GM18508 (cell line): ENCODE measurements around the gene ITGB8.
A peak's percentile ranks its signal among the peaks of the same experiment; 100 is the strongest.

ENCODE experiments used
- ATAC-seq: cut with Tn5 transposase; IDR thresholded peaks from one replicate; pipeline ENCODE4 v1.9.1; 2021; ENCODE audit warnings: moderate number of reproducible peaks; ENCODE audit not compliant: insufficient read depth, unreplicated experiment

Gene ITGB8

GRCh38 chr7:20364571-20365196 lies 34.0 kb downstream of the ITGB8 start:
- ATAC-seq: no peak

- no peak for ATAC-seq
These were observed 34.8 kb downstream of the ITGB8 start for GRCh38 chr7:20365486-20365885.

- no peak for ATAC-seq
These were observed 43.7 kb downstream of the ITGB8 start for GRCh38 chr7:20374399-20374798.

GRCh38 chr7:20376796-20377195 lies 46.1 kb downstream of the ITGB8 start:
- ATAC-seq: no peak

- no peak for ATAC-seq
These were observed 50.8 kb downstream of the ITGB8 start for GRCh38 chr7:20381406-20382034.

- ATAC-seq: no peak
These were observed 52.7 kb downstream of the ITGB8 start for GRCh38 chr7:20383351-20383750.

GRCh38 chr7:20385126-20385525 lies 54.4 kb downstream of the ITGB8 start:
- no peak for ATAC-seq

GRCh38 chr7:20388084-20388483 lies 57.4 kb downstream of the ITGB8 start:
- ATAC-seq: no peak

- ATAC-seq: peak; percentile 63
These were observed 58.5 kb downstream of the ITGB8 start for GRCh38 chr7:20389192-20389591.

GRCh38 chr7:20393021-20393610 lies 62.4 kb downstream of the ITGB8 start:
- no peak for ATAC-seq

GRCh38 chr7:20393616-20394015 lies 62.9 kb downstream of the ITGB8 start:
- ATAC-seq: no peak

- ATAC-seq: no peak
These were observed 63.6 kb downstream of the ITGB8 start for GRCh38 chr7:20394284-20394683.

GRCh38 chr7:20395104-20395503 lies 64.4 kb downstream of the ITGB8 start:
- ATAC-seq: no peak

GRCh38 chr7:20395511-20395910 lies 64.8 kb downstream of the ITGB8 start:
- ATAC-seq: no peak

GRCh38 chr7:20399521-20399920 lies 68.8 kb downstream of the ITGB8 start:
- ATAC-seq: no peak

GRCh38 chr7:20401861-20402746 lies 71.4 kb downstream of the ITGB8 start:
- no peak for ATAC-seq

GRCh38 chr7:20402747-20403230 lies 72.1 kb downstream of the ITGB8 start:
- no peak for ATAC-seq

GRCh38 chr7:20403331-20403730 lies 72.6 kb downstream of the ITGB8 start:
- no peak for ATAC-seq

GRCh38 chr7:20404320-20404719 lies 73.6 kb downstream of the ITGB8 start:
- ATAC-seq: no peak

- no peak for ATAC-seq
These were observed 77.1 kb downstream of the ITGB8 start for GRCh38 chr7:20407585-20408466.
